Brain microvascular endothelial cell (primary cell): ENCODE data around the gene FAT1.

Experiments
- DNase-seq: peaks from one replicate; pipeline ENCODE4 v3.0.0-alpha.2; 2020
- H3K27ac ChIP-seq: fragments of 250-450 bp; sonication (Bioruptor Pico); 2 replicates; pipeline ENCODE4 v1.5.1; 2020; ENCODE audit warnings: mild to moderate bottlenecking, moderate library complexity
- H3K27me3 ChIP-seq: fragments of 250-450 bp; sonication (Bioruptor Pico); replicated peaks from 2 replicates; pipeline ENCODE4 v1.5.1; 2020; ENCODE audit warnings: mild to moderate bottlenecking
- H3K36me3 ChIP-seq: fragments of 250-450 bp; sonication (Bioruptor Pico); replicated peaks from 2 replicates; pipeline ENCODE4 v1.5.1; 2020; ENCODE audit warnings: mild to moderate bottlenecking
- H3K4me3 ChIP-seq: 2 replicates; pipeline ENCODE4 v1.5.1; 2011; ENCODE audit warnings: low read depth, mild to moderate bottlenecking, control low read depth, low read length, moderate library complexity
- CTCF ChIP-seq: IDR thresholded peaks from 2 replicates; pipeline ENCODE4 v1.5.1; 2011; ENCODE audit warnings: low read depth, mild to moderate bottlenecking, moderate library complexity, low read length, control low read depth, inconsistent platforms; ENCODE audit errors: missing control alignments
- in situ Hi-C: cut with HindIII; loops from 2 replicates; pipeline ENCODE4 v1.10.0; 2017; ENCODE audit warnings: low sequenced_read_pairs, low pct_ligation_motif_present

The FAT1 gene

GRCh38 chr4:186593587-186593973 is 130.1 kb downstream of the FAT1 start:
- Histone ChIP-seq H3K27me3 (no peaks in the 10 kb centered on the region), H3K27ac (no peak overlapping the region), H3K36me3 (peaks cover 69% of the 10 kb centered on the region), H3K4me3 (no peak overlapping the region)
- DNase-seq, result no peak
- in situ Hi-C loops, result loop anchor here (25.0 kb wide), 1 partner anchor 306 kb away; no protein-coding TSS in a partner anchor
- TF ChIP-seq CTCF, result no peak

- Histone ChIP-seq H3K27me3 (no peaks in the 10 kb centered on the region), H3K4me3 (no peak overlapping the region), H3K36me3 (peaks cover 70% of the 10 kb centered on the region), H3K27ac (no peak overlapping the region)
- no peak for TF ChIP-seq CTCF
- DNase-seq, result no peak
- in situ Hi-C loops, result loop anchor here (25.0 kb wide), 1 partner anchor 306 kb away; no protein-coding TSS in a partner anchor
Measured at GRCh38 chr4:186592966-186593586, 130.6 kb downstream of the FAT1 start.

- no peak for TF ChIP-seq CTCF
- Histone ChIP-seq H3K36me3 (peaks cover 63% of the 10 kb centered on the region), H3K27me3 (no peaks in the 10 kb centered on the region), H3K4me3 (no peak overlapping the region), H3K27ac (no peak overlapping the region)
- in situ Hi-C loops, result loop anchor here (25.0 kb wide), 1 partner anchor 305 kb away; no protein-coding TSS in a partner anchor
- DNase-seq, result no peak
Measured at GRCh38 chr4:186592445-186592844, 131.2 kb downstream of the FAT1 start.

GRCh38 chr4:186591651-186592050 is 132.0 kb downstream of the FAT1 start:
- Histone ChIP-seq H3K27me3 (no peaks in the 10 kb centered on the region), H3K27ac (no peak overlapping the region), H3K36me3 (peaks cover 55% of the 10 kb centered on the region), H3K4me3 (no peak overlapping the region)
- DNase-seq, result no peak
- in situ Hi-C loops, result loop anchor here (25.0 kb wide), 1 partner anchor 304 kb away; no protein-coding TSS in a partner anchor
- no peak for TF ChIP-seq CTCF

- Histone ChIP-seq H3K36me3 (peaks cover 41% of the 10 kb centered on the region), H3K27me3 (no peaks in the 10 kb centered on the region), H3K4me3 (no peak overlapping the region), H3K27ac (no peak overlapping the region)
- TF ChIP-seq CTCF, result no peak
- in situ Hi-C loops, result loop anchor here (25.0 kb wide), 1 partner anchor 301 kb away; no protein-coding TSS in a partner anchor
- no peak for DNase-seq
Measured at GRCh38 chr4:186588503-186588902, 135.2 kb downstream of the FAT1 start.
